HG03039 (cell line): ENCODE results near the gene IQCH.
"Not testable (repeated sequence)": the region's sequence is repeated elsewhere in the genome, so short reads cannot be mapped to it uniquely, and the experiment has no call there.

Experiments used
- ATAC-seq: cut with Tn5 transposase; IDR thresholded peaks from one replicate; pipeline ENCODE4 v1.9.1; 2021; ENCODE audit warnings: mild to moderate bottlenecking, moderate library complexity; ENCODE audit not compliant: unreplicated experiment

The IQCH gene

DNA sequence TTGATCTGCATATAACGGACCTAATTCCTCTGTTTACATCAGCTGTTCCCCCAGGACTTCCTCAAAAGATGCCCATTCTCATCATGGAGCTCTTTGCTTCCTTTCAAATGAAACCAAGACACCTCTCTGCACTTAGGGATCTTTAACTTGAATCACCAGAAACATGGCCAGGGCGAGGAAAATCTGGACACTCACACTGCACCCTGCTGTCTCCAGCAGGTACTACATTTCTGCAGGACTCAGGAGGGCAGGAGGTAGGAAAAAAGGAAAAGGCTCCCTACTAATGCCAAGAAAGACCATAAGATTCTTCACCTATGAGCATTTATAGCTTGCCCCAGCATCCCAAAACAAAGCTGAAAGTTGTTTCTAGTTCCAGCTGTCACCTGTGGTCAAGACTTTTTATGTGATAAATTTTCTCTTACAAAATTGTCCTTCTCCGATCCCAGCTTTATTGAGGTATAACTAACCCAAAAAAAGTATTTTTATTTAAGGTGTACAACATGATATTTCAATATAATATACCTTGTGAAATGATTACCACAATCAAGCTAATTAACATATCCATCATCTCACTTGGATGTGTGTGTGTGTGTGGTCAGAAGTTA, 179.0 kb downstream of the IQCH start:
- no peak for ATAC-seq

DNA sequence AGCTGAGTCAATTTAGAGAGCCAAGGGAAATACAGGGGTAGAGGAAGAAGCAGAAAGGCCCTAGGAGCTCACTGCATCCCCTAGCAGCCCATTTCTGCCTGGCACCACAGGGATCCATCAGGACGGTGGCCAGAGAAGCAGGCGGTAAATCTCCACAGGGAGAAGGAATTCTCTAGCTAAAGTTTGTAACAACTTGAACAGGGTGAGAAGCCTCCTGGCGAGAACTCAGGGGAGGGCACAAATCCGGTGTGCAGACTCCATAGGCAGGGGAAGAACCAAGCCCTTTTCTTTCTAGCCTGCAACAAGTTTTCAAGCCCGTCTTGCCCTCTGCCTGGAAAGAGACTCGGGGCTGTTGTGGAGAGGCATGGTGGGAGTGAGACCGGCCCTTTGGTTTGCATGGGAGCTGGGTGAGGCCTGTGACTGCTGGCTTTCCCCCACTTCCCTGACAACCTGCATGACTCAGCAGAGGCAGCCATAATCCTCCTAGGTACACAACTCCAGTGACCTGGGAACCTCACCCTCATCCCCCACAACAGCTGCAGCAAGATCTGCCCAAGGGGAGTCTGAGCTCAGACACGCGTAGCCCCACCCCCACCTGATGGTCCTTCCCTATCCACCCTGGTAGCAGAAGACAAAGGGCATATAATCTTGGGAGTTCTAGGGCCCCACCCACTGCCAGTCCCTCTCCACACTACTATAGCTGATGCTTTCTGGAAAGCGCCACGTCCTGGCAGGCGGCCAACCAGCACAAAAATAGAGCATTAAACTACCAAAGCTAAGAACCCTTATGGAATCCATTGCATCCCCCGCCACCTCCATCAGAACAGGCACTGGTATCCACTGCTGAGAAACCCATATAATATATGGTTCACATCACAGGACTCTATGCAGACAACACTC, 182.0 kb downstream of the IQCH start:
- ATAC-seq = not testable (repeated sequence)

DNA sequence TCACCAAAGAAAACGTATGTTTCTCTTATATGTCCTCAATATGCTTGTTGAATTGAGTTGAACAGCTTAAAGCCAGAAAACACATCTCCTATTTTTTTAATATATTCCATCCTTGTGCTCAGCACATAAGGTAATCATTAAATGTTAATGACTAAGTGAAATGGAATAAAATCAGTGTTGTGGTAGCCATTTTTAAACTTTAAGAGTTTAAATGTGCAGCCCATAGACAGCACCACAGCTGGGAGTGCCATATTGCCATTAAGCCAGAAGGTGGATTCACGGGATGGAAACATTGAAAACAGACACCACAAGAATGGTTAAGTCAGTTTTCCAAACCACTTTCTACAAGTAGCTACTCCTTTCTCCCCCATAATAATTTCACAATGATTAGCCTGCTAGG, 189.5 kb downstream of the IQCH start:
- ATAC-seq = no peak

DNA sequence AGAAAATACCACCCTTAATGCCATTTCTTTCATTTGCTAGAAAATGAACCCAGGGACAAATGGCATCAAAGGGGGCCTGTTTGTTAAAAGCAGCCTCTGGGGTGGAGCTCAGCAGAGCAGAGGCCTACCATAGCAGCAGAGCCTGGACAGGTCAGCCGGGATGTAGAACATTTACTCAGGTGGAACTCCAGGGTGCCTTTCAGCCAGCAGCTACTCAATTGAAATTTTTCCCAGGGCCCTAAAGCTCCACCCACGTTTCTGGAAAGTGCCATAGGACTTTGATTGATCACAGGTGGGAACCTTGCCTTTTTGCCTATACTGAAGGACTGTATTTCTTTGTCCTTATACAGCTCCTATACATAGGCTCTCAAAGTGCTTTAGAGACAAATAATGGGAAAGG, 191.9 kb downstream of the IQCH start:
- ATAC-seq = no peak

DNA sequence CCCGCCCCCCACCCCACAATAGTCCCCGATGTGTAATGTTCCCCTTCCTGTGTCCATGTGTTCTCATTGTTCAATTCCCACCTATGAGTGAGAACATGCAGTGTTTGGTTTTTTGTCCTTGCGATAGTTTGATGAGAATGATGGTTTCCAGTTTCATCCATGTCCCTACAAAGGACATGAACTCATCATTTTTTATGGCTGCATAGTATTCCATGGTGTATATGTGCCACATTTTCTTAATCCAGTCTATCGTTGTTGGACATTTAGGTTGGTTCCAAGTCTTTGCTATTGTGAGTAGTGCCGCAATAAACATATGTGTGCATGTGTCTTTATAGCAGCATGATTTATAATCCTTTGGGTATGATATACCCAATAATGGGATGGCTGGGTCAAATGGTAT, 193.8 kb downstream of the IQCH start:
- not testable (repeated sequence) for ATAC-seq

DNA sequence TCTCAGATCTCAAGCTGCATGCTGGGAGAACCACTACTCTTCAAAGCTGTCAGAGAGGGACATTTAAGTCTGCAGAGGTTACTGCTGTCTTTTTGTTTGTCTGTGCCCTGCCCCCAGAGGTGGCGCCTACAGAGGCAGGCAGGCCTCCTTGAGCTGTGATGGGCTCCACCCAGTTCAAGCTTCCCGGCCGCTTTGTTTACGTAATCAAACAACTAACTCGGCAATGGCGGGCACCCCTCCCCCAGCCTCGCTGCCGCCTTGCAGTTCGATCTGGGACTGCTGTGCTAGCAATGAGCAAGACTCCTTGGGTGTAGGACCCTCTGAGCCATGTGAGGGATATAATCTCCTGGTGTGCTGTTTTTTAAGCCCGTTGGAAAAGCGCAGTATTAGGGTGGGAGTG, 199.1 kb downstream of the IQCH start:
- ATAC-seq = not testable (repeated sequence)

DNA sequence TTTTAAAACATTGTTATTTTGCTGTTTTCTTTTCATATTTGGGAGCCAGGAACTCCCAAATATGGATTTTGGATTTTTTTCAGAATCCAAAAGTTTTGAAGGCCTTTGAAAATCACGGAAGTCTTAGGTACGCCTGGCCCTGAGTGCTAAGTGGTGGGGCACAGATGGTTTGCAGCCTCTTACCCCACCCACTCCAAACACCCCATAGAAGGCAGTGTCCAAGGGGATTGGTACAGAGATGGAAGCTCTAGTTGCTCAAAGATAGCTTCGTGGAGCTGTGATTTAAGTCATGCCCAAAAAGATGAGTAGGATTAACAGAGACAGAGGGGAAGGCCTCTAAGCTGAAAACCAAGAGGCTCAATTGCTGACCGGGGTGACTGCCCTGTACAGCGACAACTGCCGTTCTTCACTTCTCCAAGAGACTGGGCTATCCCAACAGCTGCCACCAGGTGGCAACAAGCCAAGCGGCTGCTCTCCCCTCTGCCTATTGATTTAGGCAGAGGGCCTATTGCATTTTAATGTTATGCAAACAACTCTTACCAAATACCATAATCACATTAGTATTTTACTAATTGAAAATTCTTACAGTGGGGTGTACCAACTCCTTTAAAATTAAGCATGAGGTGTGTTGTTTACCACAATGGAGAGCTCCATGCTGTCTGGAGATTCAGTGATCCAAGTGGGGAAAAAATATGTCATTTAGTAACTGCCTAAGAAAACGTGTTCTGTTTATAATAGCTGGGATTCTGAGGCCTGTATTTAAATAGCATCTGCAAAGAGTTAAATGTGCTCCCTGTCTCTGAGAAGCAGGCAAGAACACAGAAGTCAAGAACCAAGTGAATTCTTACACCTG, 202.3 kb downstream of the IQCH start:
- ATAC-seq = no peak

DNA sequence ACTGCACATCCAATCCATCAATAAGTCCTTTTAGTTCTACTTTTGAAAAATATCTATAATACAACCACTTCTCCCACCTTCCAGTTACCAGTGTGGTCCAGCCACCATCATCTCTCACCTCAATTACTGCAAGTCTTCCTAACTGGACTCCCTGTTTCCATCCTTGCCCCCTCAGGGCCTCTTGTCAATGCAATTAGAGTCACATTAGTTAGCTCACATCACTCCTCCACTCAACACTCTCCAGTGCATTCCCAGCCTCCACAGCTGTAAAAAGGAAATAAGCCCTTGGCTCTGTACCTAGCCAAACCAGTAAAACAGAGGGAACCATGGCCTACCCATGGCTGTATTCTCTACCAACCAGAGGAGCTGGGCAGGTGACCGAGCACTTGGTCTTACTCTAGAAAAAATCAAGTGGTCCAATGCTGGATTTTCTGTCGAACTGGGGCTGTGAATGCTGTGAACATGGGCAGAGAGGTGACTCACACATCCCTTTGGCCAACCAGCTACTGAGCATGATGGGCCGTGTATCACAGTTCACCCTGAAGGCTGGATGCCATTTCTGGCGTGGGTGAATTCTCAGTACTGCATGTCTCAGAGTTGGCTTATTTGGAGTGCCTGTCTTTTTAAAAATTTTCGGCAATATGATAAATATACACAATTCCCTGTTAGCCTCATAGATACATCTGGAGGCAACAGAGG, 203.9 kb downstream of the IQCH start:
- ATAC-seq = no peak

DNA sequence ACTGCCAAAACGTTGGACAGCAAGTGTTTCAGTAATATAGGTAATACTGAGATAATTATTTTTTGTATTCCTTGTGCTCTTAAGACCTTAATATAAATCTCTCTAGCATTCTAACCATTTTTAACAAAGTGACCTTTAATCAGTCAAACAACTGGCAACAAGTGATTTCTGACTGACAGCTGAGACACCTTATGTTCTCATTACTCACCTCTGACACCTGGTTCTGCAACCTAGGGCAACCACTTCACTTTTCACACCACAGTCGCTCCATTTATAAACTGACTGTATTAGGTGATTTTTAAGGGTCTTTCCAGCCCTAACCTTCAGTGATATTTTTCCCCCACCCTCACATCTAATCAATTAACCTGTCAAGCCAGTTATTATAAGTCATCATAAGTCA, 205.9 kb downstream of the IQCH start:
- no peak for ATAC-seq

DNA sequence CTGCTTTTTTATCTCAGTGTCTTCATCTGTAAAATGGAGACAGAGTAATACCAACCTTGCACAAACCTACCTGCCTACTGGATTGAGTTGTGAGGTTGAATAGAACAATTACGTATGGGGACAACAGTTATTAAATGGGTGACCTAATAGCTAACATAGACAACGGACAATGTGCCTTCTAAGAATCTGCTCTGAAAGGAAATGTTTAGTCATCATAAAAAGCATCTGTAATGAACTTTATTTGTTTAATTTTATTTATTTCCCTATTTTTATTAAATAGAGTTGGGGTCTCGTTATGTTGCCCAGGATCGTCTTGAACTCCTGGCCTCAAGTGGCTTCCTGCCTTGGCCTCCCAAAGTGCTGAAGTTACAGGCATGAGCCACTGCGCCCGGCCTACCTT, 207.1 kb downstream of the IQCH start:
- ATAC-seq = no peak

DNA sequence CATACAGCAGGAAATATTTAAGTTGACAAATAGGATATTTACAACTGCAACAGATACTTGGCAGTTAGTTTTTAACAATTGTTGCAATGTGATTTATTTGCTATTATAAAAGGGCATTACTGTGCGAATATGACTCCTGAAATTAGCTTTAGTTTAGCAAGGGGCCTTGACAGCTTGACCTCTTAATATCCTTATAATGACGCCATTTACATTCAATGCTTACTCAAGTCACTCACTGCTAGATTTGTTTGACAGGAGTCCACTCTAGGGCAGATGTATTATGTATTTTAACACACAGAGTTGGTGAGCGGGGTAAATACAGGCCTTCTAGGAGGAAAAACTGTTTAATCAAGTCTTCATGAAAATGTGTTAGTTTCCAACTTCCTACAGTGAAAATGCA, 208.3 kb downstream of the IQCH start:
- no peak for ATAC-seq

DNA sequence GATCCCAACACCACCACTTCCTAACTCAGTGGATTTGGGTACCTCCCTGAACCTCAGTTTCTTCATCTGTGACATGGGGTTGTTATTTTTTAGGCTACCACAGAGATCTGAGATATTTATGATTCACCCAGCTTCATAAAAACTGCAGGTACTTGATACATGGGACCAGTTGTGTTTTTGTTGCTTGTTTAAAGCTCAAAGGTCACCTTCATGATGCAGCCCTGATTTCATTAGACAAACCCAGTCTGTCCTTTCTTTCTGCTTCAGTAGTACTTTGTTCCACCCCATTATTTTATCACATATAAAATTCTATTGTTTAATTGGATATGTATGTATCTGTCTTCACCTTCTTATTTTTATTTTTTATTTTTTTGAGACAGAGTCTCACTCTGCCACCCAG, 208.9 kb downstream of the IQCH start:
- no peak for ATAC-seq

DNA sequence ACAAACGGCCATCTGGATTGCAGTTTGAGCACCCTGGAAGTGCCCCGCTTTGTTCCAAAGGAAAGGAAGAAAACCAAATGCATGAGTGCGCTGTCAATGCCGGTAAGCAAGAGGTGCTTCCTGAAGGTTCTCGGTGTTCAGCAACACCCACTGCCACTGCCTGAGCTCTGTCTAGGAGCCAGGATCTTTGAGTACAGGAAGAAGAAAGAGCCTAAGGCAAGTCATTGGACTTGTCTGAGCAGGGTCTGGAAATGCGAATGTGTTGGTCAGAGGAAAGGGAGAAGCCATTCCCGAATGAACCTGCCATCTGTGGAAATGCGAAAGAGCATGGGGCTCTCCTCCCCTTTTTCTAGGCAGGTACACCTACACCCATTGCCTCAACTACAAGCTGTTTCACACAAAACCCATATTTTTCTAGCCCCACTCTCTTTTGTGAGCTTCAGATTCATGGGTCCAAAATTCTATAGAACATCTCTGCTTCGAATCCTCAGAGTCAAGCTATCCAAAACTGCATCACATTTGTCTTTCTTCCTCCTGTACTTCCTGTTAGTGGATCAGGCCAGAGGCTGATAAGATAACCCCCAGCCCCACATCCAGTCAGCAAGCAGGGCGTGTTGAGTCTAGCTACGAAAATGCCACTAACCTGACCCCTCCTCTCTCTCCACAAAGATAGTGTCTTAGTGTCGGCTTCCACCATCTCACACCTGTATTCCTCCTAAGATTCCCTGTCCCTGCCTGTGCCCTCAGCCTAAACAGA, 210.8 kb downstream of the IQCH start:
- ATAC-seq = no peak

DNA sequence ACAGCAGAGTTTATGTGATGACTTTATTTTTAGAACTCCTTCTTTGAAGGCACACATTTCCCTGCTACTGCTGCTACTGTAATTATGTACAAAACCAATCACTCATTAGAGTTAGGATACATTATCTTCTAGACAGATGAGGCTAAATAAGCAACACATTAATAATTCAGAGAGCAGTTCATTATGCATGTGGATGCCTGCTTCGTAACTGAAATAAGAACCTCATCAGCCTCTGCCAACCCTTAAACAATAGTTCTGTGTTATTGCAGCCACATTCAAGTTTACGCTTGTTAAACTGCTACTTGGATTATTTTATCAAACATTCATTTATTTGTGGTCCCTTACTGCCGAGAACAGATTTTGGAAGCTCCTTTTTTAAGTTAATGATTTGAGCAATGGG, 213.8 kb downstream of the IQCH start:
- ATAC-seq = no peak

DNA sequence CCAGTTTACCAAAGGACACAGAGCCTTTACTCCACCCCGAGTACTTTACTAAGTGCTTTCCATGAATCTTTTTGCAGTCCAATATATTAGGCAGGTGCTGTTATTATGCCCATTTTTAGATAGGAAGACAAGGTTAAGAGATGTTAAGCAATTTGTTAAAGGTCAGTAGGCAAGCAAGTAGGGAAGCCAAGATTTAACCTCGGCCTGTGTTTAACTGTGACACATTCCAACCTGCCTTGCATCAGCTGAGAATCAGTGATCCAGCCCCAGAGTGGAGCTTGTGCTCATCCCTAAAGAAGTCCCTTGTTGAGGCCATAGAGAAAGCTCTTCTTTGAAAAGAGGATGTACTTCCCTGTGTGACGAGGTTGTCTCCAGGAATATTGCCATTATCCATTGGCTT, 215.1 kb downstream of the IQCH start:
- ATAC-seq = no peak

DNA sequence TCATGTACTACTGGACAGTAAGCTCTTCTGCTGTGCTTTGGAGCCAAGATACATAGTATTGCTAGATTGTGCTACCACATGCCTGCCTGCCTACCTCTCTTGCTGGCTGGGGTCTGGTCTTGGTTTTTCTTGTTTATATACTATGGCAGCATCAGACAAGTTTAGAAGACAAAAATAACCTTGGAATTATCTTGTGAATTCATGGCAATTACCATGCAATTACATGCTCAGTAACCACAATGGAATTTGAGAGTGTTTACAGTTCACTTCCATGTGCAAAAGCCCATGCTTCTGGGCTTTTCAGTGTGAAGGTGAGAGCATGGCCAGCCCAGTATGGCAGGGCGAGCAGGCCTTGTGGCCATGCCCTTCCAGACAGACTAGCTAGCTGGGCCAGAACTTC, 218.4 kb downstream of the IQCH start:
- no peak for ATAC-seq

DNA sequence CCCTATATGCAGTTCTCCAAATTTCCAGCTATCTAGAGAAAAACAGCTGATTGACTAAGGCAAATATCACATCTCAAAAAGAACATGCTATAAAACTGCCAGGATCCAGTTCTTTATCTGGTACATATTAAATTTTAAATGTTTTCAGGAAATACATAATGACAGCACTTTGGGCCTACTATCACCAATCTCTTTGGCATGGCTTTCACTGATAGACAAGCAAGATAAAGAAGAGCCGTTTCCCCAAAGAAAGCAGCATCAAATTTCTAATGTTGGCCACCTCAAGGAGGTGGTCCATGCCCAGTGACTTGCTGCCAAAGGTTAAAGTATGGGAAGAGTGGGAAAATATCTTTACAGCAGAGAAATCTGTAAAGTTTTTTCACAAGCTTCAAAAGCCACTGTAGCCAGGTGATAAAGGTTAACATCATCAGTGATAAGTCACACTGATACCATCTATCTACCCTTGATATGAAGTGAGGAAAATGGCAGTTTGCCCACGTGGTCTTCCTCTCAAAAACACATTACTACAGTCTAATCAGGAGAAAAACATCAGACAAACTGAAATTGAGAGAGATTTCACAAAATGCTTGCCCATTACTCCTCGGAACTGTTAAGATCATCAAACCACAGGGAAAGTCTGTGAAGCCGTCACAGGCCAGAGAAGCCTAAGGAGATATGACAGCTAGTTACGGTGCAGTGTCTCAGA, 220.0 kb downstream of the IQCH start:
- ATAC-seq = no peak

DNA sequence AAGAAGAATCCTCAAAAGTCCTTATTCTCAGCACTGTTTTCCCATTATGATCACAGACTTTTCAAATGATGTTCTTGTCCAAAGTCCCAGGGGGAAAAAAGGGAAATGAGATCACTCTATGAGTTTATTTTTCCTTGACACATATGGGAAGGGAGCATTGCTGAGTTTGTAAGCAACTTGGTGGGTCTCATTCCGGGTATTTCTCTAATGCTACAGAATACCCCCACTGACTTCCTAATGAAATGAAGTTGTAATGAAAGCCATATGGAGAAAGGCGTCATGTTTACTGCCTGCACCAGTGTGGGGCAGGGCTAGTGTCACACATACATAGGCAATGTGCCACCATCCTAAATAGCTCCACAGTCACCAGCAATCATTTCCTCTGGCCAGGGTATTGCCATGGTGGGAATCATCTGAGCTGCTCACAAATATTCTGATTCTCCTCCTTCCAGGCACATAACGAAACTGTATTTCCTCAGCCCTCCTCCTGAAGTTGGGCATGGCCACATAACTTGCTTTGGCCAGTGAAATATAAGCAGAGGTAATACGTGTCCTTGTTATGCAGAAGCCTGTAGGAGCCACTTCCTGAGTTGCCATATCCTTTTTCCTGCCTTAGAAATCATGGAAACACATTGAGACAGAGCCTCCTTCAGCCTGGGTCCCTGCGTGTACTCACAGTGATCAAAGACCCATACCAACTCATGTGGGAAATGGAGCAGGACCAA, 225.4 kb downstream of the IQCH start:
- no peak for ATAC-seq

DNA sequence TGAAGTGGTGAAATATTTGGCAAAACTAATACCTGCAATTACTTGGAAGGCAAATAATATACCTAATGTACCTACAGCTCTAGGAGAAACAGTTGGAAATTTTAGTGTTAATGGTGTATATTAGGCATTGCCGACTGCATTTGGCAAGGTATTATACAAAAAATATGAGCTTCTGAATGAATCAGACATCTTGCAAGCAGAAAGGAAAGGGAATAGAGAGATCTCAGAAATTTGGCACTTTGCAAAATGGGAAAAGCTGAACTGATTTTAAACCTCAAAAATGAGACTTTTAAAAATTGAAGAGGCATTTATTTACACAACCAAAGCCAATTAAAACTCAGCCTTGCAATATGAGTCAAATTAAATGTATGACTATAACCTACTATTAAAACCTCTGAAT, 226.2 kb downstream of the IQCH start:
- ATAC-seq = no peak
